Measurements from ENCODE around the gene OTUD3.
A peak's percentile ranks its signal among the peaks of the same experiment; 100 is the strongest.
"Not testable (repeated sequence)": the region's sequence is repeated elsewhere in the genome, so short reads cannot be mapped to it uniquely, and the experiment has no call there.

OTUD3 gene

GRCh38 chr1:19869453-19869852 is 12.7 kb upstream of the OTUD3 start:
- DNase-seq (ENCODE audit: low read depth) = peak; percentile 47

DNA sequence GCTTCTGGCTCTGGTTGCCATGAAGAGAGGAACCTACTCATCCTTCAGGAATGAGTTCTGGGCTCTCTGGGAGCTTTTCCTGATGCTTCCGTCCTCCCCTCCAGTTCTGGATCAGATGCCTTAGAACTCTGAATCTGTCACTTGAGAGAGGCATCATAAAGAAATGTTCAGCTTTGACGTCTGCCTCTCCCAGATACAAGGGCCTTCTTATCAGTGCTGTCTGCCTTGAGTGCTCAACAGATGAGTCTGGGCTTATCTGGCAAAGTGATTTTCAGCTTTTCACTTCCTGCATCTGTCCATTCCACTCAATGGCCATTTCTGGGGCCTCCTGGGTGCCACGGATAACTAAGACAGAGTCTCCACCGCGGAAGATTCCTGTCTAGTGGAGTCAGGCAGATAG is 12.3 kb upstream of the OTUD3 start:
- DNase-seq (ENCODE audit: low read depth) = peak; percentile 87

- no peak for DNase-seq (ENCODE audit: low read depth)
Measured at GRCh38 chr1:19872190-19872589, 10.0 kb upstream of the OTUD3 start.

DNA sequence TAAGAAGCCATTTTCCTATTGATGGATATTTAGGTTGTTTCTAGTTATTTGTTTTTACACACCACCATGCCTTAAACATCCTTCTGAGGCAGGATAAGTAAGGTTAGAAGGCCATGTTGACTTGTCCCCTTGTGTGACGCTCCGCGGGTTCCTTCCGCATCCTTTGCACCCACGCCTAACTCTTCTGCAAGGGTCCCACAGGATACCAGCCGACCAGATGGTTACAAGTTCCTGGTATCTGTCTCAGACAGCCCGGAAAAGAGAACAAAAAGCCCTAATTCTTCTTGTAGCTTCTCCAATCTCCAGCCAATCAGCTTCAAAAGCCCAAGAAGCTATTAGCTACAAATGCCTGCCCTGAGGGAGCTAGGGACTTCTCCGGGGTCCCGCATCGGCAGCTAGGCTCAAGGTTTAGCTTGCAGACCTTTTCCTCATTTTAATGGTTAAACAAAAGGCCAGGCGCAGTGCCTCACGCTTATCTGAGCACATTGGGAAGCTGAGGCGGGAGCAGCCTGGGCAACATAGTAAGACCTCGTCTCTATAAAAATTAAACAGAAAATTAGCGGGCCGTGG is 4.9 kb upstream of the OTUD3 start:
- no peak for DNase-seq (ENCODE audit: low read depth)

DNA sequence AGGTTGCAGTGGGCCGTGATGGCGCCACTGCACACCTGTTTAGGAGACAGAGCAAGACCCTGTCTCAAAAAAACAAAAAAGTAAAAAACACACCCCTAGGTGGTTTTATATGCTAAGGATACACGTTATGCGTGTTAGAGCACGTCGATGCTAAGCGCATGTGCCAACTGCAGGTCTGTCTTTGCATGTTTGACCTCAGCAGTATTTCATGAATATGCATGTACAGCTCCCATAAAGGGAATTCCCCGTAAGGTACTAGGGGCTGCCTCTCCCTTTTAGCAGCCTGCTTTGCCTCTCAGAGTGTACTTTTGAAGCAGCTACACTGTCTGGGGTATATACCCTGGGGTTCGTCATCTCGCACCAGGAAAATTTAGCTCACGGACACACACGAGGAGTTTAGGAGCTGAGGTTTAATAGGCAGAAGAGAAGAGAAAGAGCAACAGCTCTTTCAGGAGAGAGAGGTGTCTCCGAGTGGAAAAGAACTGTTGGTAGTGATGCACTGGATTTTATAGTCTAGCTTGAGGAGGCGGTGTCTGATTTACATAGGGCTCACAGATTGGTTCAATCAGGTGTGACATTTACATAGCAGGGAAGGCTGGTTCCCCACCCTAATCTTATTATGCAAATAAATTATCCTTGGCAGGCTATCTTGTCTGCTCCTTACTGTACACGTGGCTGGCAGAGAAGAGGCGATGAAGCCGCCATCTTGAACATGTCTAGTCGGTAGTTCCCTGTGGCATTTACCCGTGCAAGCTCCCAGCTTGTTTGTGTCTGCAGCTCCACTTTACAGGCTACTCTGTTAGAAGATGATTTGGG is 4.2 kb upstream of the OTUD3 start:
- no peak for DNase-seq (ENCODE audit: low read depth)

DNA sequence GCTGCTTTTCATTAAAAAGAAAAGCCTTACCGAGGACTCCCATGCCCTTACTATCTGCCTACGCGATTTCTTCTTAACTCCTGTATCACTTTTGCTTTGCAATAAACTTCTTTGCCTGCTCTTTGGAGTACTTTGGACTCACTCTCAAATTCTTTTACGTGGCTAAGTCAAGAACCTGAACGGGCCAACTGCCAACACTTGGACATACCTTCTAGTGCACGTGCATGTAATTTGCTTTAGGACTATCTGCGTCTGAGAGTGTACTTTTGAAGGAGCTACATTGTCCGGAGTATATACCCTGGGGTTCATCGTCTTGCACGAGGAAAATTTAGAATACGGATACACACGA is 3.6 kb upstream of the OTUD3 start:
- DNase-seq (ENCODE audit: low read depth) = no peak

DNA sequence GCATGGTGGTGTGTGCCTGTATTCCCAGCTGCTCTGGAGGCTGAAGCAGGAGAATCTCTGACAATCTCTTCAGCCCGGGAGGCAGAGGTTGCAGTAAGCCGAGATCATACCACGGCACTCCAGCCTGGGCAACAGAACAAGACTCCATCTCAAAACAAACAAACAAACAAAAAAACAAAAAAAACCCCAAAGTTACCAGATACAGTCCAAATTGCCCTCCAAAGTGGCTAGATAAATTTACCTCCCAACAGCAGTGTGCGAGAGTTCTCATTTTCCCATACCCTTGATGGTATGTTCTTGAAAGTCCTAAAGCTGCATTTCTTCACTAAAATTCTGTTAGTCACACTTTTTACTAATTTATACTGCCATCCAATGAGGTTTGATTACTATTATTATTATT is 3.0 kb upstream of the OTUD3 start:
- no peak for DNase-seq (ENCODE audit: low read depth)

- DNase-seq (ENCODE audit: low read depth) = no peak
Measured at GRCh38 chr1:19879661-19880060, 2.5 kb upstream of the OTUD3 start.

DNA sequence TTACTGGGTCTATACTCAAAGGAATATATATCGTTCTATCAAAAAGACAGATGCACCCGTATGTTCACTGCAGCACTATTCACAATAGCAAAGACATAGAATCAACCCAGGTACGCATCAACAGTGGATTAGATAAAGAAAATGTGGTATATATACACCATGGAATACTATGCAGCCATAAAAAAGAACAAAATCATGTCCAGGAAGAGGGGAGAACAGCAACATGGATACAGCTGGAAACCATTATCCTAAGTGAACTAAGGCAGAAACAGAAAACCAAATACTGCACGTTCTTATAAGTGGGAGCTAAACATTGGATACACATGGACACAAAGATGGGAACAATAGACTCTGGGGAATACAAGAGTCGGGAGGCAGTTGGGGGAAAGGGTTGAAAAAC is 1.4 kb upstream of the OTUD3 start:
- not testable (repeated sequence) for DNase-seq (ENCODE audit: low read depth)

GRCh38 chr1:19884312-19884711 is 2.1 kb downstream of the OTUD3 start:
- no peak for DNase-seq (ENCODE audit: low read depth)

DNA sequence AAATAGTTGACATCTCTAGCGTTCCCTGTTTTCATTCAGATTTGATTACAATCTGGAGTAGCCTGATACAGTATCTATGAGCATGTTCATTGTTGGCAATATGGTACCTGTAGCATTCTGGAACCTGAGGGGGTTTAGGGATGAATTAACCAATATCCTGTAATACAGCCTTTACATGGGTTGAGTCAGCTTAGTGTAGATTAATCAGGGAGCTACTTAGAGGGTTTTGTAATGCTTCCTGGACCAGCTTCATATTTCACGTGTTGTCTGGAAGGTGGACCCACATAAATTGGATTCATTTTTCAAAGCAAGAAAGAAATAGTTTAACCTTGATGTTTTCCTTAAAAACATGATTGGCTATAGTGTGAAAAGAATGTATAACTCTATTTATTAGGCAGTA is 3.6 kb downstream of the OTUD3 start:
- DNase-seq (ENCODE audit: low read depth) = peak; percentile 60

GRCh38 chr1:19888112-19888511 is 5.9 kb downstream of the OTUD3 start:
- no peak for DNase-seq (ENCODE audit: low read depth)

GRCh38 chr1:19889656-19890055 is 7.5 kb downstream of the OTUD3 start:
- no peak for DNase-seq (ENCODE audit: low read depth)

- DNase-seq (ENCODE audit: low read depth) = no peak
Measured at GRCh38 chr1:19892129-19892528, 9.9 kb downstream of the OTUD3 start.

- DNase-seq (ENCODE audit: low read depth) = peak; percentile 43
Measured at GRCh38 chr1:19892628-19893168, 10.5 kb downstream of the OTUD3 start.

- DNase-seq (ENCODE audit: low read depth) = no peak
Measured at GRCh38 chr1:19893687-19894086, 11.5 kb downstream of the OTUD3 start.

- DNase-seq (ENCODE audit: low read depth) = peak; percentile 31
Measured at GRCh38 chr1:19894218-19894617, 12.0 kb downstream of the OTUD3 start.

DNA sequence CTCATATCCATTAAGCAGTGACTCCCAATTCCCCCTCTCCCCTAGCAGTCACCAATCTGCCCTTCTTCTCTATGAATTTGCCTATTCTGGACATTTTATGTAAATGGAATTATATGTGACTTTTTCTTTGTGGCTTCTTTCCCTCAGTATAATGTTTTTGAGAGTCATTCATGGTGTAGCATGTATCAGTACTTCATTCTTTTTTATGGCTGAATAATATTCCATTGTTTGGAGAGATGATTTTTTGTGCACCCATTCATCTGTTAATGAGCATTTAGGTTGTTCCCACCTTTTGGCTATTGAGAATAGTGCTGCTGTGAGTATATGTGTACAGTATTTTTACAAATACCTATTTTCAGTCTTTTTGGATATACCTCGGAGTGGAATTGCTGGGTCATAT is 19.5 kb downstream of the OTUD3 start:
- no peak for DNase-seq (ENCODE audit: low read depth)

DNA sequence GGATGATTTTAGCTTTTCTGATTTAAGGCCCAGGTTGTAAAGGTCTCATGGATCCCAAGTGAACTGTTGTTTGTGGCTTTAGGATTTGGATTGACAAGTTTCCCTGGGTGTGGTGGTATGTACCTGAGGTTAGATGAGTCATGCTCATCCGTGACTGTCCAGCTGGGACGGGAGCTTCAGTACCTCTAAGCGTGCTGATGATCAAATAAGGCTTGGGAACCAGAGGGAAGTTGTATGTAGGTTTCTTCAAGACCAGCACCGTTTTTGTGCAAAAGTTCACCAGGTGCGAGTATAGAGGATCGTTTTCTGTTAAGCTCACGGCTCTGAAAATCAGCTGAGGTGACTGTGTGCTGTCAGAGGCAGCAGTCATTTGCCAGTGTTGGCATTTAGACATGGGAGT is 21.4 kb downstream of the OTUD3 start:
- DNase-seq (ENCODE audit: low read depth) = no peak

GRCh38 chr1:19907456-19907855 is 25.3 kb downstream of the OTUD3 start:
- DNase-seq (ENCODE audit: low read depth) = no peak

GRCh38 chr1:19909392-19909791 is 27.2 kb downstream of the OTUD3 start:
- peak; percentile 71 for DNase-seq (ENCODE audit: low read depth)

DNA sequence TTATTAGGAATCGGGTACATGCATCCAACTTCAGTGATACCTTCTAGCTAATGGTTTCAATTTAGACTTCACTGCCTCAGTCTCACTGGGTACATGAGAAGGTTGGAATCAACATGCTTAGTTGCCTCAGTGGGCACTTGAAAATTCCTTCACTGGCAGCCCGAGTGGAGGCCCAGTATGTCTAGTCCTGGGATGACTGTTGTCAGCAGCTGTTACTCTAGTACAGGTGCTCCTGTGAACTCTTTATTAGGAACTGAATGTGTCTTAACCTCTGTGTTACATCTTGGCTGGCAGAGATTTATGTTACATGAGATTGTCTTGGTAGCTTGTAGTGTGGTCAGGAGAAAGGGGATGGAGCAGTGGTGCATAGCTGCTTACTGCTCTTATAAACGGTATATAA is 27.8 kb downstream of the OTUD3 start:
- DNase-seq (ENCODE audit: low read depth) = no peak

DNA sequence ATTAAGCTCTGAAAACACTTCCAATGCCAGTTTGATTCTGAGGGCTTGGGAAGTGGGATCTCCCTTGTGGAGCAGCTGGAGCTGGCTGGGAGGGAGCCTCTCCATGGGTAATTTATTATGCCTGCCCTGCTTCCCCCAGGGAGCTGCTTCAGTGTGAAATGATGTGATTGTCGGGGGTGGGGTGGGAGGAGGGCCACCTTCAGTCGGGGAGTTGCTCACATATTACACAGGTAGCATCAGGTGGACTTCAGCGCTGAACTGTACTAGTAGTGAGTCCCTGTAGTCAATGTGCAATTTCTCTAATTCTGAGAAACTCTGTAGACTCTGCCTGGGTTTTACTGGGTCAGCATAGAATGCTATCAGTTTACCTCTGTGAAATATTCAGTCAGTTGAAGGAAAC is 28.5 kb downstream of the OTUD3 start:
- DNase-seq (ENCODE audit: low read depth) = no peak

DNA sequence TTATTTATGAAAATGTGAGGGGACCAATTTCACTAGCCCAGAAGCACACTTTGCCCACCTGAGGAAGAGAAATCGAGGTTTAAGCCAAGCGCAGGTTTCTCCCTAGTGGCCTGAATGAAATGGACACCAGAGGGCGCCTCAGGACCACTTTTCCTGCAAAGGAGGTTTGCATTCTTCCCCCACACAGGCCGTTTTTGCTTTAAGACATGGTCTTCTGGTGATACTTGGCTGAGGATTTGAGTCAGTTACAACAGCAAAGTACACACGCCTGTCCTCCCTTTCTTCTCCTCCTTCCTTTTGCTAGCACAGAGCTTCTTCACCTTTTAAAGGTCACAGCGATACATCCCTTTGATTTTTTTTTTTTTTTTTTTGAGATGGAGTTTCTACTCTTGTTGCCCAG is 35.9 kb downstream of the OTUD3 start:
- DNase-seq (ENCODE audit: low read depth) = peak; percentile 80

Data from amniotic epithelial cell (primary cell).